Heart left ventricle (tissue), 13 donors: ENCODE data around the gene SNX3.

Source experiments
- CTCF ChIP-seq, 12 donors: fragments of 200-600 bp; sonication (generic) in 4 of 12; IDR thresholded peaks; one replicate each; pipeline versions ENCODE4 v1.5.0 to v1.8.0; 2018 to 2022; ENCODE audit warnings: antibody characterized with exemption in 12 of 12, mild to moderate bottlenecking in 5 of 12
- POLR2A ChIP-seq, 2 donors: fragments of 450-650 bp; IDR thresholded peaks; one replicate each; pipeline ENCODE4 v1.6.1; 2017; ENCODE audit warnings: antibody characterized with exemption in 2 of 2, mild to moderate bottlenecking in 2 of 2, moderate library complexity in 2 of 2
- donor health status: ischemic (EF 13 %, LVEDD 7.1; RV severe dilation, severe dysfunction).
- donor health status: DM: no; HTN: yes; CAD: no.
- donor health status: DM: no; HTN: no; CAD: no.
- donor health status: ischemic (EF 25% LVEDD 6.9; RV normal size, moderate dysfunction).
- donor health status: ischemic (EF 25% LVEDD 5.7; RV mildly dilated, moderate dysfunction).
- donor health status: ischemic (EF 35%, LVEDD 5.7; RV mildly dilated, moderate dysfunction).
- donor health status: nonischemic (EF 11% LVEDD 7.7; RV severe dilation, severe dysfunction).
- donor health status: DM: yes; HTN: yes; CAD: no.
- donor health status: PGD.
- donor health status: ischemic (EF 29% LVEDD 5.4; RV normal size, mild dysfunction).
- donor health status: nonischemic (EF 23%, LVEDD 6.1; RV moderate dilation, normal function).

GRCh38 chr6:108277295-108277694 lies 16.5 kb upstream of the SNX3 start:
- TF ChIP-seq CTCF (IDR thresholded peaks at IDR 0.05) = no peak
- no peak for TF ChIP-seq POLR2A (IDR thresholded peaks at IDR 0.05)
